T-cell (primary cell): ENCODE data around the gene GK2. TPM values are rescaled to one million over a fixed set of nuclear protein-coding genes. Genes with fewer than 3 reads are reported as not detected.

ENCODE experiments used
- total RNA-seq, 35 experiments: library from RNA in 6 of 35; stranded (reverse) in 6 of 35; fragments of 120-200 nt in 1 of 35; gene quantifications; one replicate each; pipeline versions ENCODE4 v1.2.1 to v1.2.4 and lab custom pipeline; 2013 to 2026

GK2 gene
- total RNA-seq, 5 donors from 2014 or later (not counting 1 experiment from before 2014, with no cell fraction given), result not detected

Other genes with a start within 250 kb of the GK2 start
- not detected for gene NAA11, start 82.2 kb downstream of the GK2 start, total RNA-seq